Measurements from ENCODE around the gene PUM2.
A peak's percentile ranks its signal among the peaks of the same experiment; 100 is the strongest.

PUM2 gene

DNA sequence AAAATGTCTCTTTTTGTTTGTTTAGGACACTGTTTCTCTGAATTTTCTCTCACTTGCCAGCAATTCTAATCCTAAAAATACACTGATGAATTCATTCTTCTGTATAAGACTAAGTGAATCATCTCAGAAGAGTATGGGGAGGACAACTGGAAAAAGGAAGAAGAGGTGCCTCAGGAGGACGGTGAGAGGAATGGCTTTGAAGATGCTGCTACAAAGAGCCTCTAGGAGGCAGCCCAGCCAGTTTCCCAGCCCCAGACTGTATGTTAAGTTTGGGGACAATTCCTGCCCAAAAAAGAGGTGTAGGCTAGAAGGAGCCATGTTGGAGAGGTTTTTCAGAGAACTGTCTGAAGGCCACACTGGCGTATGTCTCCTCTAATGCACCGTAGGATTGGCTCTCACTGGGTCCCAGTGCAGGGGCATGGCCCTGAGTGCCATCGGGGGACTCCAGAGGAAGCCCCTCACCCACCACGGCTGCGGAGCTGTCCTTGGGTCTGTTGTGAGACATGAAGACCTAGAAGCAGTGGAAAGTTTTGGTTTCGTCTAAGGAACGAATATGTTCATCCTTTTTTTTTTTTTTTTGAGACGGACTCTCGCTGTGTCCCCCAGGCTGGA is 122.6 kb downstream of the PUM2 start:
- DNase-seq, result peak; percentile 4

DNA sequence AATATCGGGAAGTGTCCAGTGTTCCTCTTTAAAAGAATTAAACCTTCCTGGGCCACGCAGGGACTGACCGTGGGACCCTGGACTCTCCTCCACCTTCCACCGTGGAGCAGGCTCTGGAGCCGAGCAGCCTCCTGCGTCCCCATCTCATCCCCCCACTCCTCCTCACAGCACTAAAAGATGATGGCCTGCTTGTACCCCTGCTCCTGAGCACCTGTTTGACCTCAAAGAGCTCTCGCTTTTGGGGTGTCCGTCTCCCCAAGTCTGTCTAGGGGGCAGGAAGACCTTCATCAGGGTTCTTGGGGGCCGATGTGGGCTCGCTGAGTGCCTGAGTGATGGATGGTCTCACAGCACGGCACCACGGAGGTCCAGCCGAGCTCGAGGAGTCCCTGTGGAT is 124.5 kb downstream of the PUM2 start:
- peak; percentile 14 for DNase-seq

- no peak for DNase-seq
These were observed 125.1 kb downstream of the PUM2 start for GRCh38 chr2:20225294-20226151.

GRCh38 chr2:20224716-20225293 is 125.8 kb downstream of the PUM2 start, which contains the start of gene SDC1:
Gene SDC1 (minus strand): TSS chr2:20225130. CDS start chr2:20224867, 263 bp downstream.
- DNase-seq, result peak; percentile 77

- no peak for DNase-seq
These were observed 126.4 kb downstream of the PUM2 start for GRCh38 chr2:20224164-20224715.

DNA sequence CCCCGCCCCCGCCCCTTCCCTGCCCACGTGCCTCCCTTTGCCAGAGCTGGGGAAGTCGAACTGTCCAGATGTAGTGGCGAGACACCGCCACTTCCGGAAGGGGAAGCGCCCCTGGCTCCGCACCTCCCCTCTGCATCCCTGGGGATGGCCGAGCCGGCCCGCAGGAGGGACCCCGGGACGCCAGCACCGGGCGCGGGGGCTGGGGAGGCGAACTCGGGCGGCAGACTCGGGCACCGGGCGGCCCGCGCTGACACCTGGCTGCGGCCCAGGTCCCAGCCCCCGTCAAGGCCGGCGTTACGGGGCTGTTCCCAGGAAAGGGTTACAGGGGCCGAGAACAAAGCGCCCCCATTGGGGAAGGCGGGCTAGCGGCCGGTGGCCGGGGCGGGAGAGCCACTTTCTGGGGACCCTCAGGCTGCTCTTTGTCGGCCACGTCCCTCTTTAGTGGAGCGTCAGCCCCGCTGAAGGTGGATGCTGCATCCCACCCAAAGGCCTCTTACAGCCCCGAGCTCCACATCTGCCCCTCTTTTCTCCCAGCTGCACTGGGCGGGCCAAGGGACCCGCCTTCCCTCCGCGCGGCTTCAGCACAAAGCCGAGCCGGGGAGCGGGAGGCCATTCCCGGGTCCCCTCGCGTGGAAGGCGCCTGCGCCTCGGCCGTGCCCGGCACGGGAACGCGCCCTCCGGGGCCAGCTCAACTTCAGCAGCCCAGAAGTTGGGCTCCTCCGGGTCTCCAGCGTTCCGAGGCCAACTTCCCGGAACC is 127.1 kb downstream of the PUM2 start:
- peak; percentile 67 for DNase-seq

DNA sequence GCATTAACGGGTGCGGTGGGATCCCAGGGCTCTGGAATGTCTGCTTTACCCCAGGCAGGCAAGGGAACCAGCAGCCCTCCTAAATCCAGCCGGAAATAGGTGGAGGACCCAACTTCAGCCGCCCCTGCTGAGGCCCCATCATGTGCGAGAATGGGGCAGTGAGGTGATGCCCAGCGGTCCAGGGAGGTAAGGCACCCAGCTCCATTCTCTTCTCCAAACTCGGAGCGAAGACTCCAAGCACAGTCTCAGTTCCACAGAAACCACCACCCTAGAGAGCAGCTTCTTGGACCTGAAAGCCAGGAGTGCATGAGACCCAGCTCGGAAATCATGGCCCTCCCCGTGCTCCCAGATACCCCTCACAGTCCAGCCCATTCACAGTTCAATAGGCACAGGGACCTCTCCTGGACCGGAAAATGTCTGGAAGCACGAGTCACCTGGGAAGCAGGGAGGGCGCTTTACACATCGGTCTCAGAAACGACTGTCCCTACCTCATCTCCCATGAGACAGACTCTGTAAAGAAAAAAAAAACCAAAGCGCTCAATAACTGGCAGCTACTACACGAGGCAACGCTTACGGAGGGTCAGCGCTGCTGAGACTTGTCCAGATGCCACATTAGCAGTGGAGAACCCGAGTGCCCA is 127.8 kb downstream of the PUM2 start:
- DNase-seq, result no peak

GRCh38 chr2:20222014-20222768 is 128.5 kb downstream of the PUM2 start:
- no peak for DNase-seq

- DNase-seq, result no peak
These were observed 129.1 kb downstream of the PUM2 start for GRCh38 chr2:20221555-20221973.

GRCh38 chr2:20220806-20221554 is 129.7 kb downstream of the PUM2 start:
- no peak for DNase-seq

- no peak for DNase-seq
These were observed 130.8 kb downstream of the PUM2 start for GRCh38 chr2:20219763-20220380.

DNA sequence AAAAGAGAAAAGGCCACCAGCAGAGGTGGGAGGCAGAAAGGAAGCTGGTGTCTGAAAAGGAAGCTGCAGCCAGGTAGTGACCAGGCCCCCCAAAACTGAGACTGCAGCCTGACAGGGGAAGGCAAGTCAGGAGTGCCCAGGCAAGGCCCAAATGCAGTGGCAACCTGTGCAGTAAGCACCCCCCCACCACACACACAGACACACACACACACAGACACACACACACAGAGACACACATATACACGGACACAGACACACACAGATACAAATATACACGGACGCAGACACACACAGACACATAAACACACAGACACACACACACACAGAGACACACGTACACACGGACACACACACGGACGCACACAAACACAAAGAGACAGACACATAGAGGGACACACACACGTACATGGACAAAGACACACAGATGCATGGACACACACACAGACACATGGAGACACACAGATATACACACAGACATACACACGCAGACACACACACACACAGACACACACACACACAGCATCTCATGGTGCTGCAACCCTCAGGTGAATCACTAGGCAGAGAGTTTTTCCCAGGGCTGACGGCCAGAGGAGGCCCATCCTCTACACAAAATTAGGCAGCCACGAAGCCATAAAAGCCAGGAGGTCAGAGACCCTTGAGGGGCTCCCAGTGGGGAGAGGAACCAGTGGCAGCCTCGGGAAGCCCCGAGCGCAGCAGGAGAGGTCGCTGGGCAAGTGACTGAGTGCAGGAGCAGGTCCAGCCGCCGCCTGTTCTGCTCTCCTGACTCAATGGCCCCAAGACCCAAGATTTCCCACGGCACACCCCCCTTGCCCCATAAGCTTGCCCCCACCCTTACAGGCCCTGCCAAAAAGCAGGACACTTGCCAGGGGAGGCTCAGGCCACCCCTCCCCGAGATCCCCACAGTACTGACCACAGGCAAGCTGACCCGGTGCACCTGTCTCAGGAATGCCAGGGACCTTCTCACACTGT is 132.0 kb downstream of the PUM2 start:
- no peak for DNase-seq

DNA sequence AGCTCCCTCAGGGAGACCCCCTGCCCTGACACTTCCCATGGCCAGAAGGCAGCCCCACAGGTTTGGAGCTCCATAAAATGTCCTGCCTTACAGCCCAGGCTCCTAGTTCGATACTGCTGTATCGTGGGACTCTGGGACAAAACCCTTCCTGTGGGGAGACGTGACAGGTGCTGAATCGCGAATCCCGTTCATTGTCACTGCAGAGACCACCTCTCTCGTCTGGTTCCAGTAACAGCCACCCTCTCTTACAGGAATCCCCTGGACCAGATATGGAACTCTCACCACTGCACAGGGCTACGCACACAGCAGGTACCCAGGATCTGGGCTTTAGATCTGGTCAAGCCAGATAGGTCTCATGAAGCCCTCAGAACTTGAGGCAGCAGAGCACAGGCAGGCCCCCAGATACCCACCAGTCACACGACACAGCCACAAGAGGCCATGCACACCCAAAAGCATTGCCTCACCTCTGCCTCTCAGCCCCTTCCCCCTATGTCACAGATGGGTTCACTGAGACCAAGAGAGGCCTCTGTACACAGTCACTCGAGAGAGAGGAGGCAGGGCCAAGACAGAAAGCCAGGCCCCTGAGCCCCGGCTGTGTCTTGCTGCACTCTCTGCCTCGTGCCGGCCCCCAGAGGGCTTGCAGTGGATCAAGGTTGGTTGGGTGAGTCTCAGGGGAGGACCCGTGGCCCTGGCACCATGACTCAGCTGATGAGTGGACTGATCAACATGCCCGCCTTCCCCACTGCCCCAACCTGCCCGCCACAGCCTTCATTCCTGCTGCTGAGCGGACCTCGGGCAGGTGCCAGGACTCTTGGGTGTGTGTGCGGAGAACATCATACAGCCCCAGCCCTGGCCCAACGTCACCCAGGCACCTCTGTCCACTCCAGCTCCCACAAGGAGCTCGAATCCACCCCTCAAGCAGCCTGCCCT is 133.3 kb downstream of the PUM2 start:
- no peak for DNase-seq

GRCh38 chr2:20216130-20217025 is 134.3 kb downstream of the PUM2 start:
- no peak for DNase-seq

GRCh38 chr2:20215183-20216040 is 135.2 kb downstream of the PUM2 start:
- no peak for DNase-seq

Measured in femur (tissue), 1 donor.